ENCODE results near the gene POFUT2.

The POFUT2 gene

GRCh38 chr21:45244799-45245340 is 42.8 kb downstream of the POFUT2 start:
- DNase-seq: no peak

- DNase-seq: no peak
Measured at GRCh38 chr21:45243603-45244002, 44.1 kb downstream of the POFUT2 start.

GRCh38 chr21:45241357-45241756 is 46.3 kb downstream of the POFUT2 start:
- DNase-seq: no peak

GRCh38 chr21:45237401-45237800 is 50.3 kb downstream of the POFUT2 start:
- no peak for DNase-seq

GRCh38 chr21:45236481-45236880 is 51.2 kb downstream of the POFUT2 start:
- peak; percentile 47 for DNase-seq

GRCh38 chr21:45235488-45235887 is 52.2 kb downstream of the POFUT2 start:
- DNase-seq: no peak

DNA sequence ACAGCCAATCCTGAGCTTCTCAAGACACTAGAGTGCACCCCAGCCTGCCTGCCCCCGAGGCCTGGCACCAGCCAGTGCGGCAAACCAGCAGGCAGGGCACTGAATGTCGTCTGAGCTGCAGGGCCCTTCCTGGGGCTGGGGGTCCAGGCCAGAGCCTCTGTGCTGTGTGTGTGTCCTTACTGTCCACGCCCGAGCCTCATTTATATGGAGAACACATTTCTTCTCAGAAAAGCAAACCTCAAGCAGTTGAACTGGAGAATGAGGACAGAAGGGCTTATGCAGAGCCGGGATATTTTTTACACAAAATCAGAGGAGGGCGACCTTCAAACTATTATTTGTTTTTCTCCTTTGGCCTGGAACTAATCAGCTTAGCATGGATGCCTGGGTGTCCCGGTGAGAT is 52.7 kb downstream of the POFUT2 start:
- no peak for DNase-seq

DNA sequence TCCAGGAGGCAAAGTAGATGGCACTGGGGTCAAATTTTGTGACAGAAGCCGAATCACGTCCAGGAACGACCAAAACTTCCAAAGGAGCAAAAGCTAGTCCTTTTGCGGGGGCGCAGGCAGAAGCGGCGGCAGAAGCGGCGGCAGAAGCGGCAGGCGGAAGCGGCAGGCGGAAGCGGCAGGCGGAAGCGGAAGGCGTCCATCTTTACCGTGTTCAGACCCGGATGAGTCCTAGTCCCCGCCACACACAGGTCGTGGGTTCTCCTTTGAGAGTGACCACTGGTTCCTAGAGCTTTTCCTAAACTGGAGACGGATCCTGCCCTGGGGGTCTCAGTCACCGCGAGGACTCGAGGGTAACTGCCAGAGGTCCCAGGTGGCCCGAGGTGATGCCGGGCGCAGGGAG is 53.6 kb downstream of the POFUT2 start:
- DNase-seq: no peak

DNA sequence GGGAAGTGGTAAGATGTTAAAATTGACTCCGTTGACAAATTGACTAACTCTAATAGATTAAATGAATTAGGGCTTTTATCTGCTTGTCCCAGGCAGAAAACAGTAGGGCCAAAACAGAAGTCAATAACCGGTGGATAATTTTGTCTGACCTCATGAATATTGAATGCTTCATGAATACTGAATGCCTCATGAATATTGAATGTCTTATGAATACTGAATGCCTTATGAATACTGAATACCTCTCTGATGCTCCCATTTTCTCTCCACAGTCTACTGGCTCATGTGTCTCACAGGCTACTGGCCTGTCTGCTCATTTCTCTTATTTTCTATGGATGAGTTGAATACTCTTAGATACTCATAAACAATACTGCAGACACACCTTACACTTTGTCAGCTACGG is 56.0 kb downstream of the POFUT2 start:
- DNase-seq: no peak

GRCh38 chr21:45228656-45229240 is 58.9 kb downstream of the POFUT2 start:
- no peak for DNase-seq

DNA sequence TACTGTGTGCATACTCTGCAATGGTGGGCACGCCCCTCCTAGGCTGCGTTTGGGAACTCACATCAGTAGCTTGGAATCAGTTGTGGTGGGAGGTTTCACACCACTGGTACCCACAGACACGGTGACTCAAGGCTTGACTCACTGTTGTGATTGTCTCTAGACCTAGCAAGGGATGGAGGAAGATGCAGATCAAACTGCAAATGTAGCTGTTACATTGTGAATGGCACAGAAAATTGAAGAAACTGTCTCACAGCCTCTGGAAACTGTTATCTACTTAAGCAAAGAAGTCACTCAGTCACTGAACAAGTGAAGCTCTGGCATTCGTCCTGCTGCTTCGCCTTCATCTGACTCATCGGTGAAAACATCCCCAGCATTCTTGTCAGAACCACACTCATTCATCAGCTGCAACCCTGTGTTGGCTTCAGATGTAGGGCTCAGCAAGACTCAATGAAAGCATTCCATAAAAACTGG is 59.5 kb downstream of the POFUT2 start:
- DNase-seq: no peak

- DNase-seq: no peak
Measured at GRCh38 chr21:45227735-45228134, 60.0 kb downstream of the POFUT2 start.

DNA sequence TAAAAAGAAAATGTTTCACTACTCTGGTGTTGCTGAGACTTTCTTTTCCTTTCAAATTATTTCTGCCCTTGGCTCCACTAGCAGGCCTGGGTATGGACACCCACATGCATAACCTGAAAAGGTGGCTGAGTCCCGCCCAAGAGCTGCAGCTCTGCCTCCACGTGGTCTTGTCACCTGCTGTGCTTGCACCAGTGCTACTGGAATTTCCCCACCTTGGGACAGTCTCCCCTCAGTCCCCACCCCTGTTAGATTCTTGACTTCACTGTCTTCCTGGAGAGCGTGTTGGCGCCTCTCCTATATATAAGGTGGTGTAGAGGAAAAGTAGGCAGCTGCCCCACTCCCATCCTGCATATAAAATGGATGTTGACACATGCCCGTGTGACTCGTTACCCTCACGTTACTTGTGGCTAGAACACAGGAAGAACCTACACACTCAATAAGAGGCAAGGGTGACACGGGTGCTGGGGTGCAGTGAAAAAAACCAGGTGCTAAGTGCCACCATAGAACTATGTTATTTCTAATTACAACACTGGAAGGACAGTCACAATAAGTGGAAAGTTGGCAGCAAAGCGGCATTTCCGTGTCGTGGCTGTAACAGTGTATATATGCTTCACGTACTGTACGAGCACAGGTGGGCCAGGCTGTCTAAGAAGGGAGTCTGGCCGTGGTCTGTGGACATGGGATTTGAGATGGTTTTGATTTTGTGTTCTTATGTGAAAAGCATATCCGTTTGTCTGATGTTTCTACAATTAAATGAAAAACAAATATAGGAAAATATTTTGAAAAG is 61.0 kb downstream of the POFUT2 start:
- no peak for DNase-seq

- DNase-seq: no peak
Measured at GRCh38 chr21:45225741-45226327, 61.9 kb downstream of the POFUT2 start.

DNA sequence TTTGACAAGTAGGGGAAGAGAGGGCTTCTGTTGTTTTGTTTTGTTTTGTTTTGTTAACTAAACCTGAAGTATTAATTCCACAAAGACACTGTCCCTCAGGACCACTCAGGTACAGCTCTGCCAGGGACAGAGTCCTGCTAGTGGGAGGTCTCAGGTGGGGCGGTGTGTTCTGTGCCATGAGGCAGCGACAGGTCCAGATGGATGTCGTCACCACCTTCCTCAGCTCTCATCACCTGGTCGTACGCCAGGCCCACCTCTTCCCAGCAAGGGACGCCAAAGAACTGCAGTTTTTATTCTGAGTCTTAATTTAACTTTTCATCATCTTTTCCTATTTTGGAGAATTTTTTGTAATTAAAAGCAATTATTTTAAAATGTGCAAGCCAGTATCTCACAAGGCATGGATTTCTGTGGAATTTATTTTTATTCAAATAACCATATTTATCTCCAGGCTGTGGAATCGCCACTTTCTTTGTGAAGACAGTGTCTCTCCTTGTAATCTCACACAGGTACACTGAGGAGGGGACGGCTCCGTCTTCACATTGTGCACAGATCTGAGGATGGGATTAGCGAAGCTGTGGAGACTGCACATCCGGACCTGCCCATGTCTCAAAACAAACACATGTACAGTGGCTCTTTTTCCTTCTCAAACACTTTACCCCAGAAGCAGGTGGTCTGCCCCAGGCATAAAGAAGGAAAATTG is 62.5 kb downstream of the POFUT2 start:
- no peak for DNase-seq

- DNase-seq: no peak
Measured at GRCh38 chr21:45224189-45224938, 63.3 kb downstream of the POFUT2 start.

DNA sequence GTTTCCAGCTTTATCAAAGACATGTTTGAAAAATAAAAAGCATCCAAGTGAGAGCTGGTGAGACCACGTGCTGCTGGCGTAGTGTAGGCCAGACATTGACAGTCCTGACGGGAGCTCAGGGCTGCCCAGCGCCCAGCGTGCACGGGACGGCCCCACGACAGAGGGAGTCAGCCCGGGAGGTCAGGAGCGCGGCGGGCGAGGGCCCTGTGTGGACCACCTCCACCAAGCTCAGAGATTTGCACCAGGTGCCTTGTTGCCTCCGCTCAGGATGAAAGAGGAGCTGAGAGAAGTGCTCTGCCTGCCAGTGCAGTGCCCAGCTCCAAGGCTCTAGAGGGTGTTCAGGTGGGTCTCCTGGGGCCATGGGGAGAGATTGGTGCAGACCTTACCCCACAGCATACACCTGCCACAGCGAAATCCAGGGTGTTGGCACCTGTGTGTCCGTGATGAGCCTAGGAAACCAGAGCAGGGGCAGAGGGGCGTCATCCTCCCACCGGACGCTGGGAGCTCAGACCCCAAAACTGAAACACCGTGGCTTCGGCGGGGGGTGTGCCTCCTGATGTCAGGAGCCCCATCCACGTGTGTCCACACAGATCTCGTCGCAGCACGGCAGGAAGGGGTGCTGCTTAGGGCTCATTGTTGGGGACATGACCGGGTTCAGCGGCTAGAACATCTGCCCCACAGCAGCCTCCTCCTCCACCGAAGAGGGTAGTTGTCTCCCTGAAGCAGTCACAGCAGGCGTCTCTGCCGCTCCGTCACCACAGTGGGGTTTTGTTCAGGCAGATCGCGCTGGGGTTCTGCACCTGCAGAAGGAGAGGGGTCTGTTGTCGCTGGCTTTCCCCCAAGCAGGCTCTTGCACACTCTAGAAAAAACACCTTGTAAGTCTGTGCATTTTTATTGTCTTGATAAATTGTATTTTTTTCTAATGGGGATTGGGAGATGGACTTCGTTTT is 64.2 kb downstream of the POFUT2 start:
- DNase-seq: no peak

- no peak for DNase-seq
Measured at GRCh38 chr21:45222001-45222400, 65.7 kb downstream of the POFUT2 start.

- no peak for DNase-seq
Measured at GRCh38 chr21:45220714-45221490, 66.8 kb downstream of the POFUT2 start.

GRCh38 chr21:45220071-45220481 is 67.6 kb downstream of the POFUT2 start:
- no peak for DNase-seq

DNA sequence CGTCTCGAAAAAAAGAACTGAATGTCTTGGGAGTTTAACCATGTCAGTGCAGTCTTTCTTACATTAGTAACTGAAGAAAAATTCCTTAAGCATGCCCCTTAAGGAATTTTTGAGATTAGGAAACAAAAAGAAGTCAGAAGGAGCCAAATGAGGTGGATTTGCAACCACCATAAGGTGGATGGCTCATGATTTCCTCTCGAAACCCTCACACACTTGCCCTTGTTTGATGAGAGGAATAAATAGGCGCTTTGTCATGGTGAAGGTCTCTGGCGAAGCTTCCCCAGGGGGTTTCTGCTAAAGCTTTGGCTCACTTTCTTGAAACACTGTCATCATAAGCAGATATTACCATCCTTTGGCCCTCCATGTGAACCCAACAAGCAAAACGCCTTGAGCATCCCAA is 68.2 kb downstream of the POFUT2 start:
- no peak for DNase-seq
